GM23338 (cell line): ENCODE results near the gene LTB4R. TPM values are rescaled to one million over a fixed set of nuclear protein-coding genes. Genes with fewer than 3 reads are reported as not detected.

Experiments
- ATAC-seq: fragments of 200-7000 bp; cut with Tn5 transposase; 3 replicates; pipeline ENCODE4 v1.9.1; 2020
- DNase-seq: peaks from one replicate; pipeline ENCODE4 v3.0.0-alpha.2; 2015; ENCODE audit warnings: low spot score
- H2AFZ ChIP-seq: fragments of 200-600 bp; sonication (generic); 2 replicates; pipeline ENCODE4 v1.8.0; 2016; ENCODE audit warnings: antibody characterized with exemption, mild to moderate bottlenecking, moderate library complexity
- H3F3A ChIP-seq: fragments of 200-600 bp; sonication (generic); replicated peaks from 2 replicates; pipeline ENCODE4 v1.8.0; 2017; ENCODE audit warnings: antibody characterized with exemption, mixed run types, low read depth
- H3K27ac ChIP-seq: fragments of 200-600 bp; sonication (generic); 2 replicates; pipeline ENCODE4 v1.6.1; 2016; ENCODE audit warnings: low read depth
- H3K27me3 ChIP-seq: fragments of 200-600 bp; sonication (generic); 2 replicates; pipeline ENCODE4 v1.8.0; 2016; ENCODE audit warnings: mild to moderate bottlenecking, mixed run types, moderate library complexity; ENCODE audit not compliant: insufficient read depth
- H3K36me3 ChIP-seq: fragments of 200-600 bp; sonication (generic); 2 replicates; pipeline ENCODE4 v1.8.0; 2016; ENCODE audit warnings: mild to moderate bottlenecking; ENCODE audit not compliant: insufficient read depth
- H3K4me1 ChIP-seq: fragments of 200-600 bp; sonication (generic); 2 replicates; pipeline ENCODE4 v1.8.0; 2016; ENCODE audit warnings: mild to moderate bottlenecking, moderate library complexity; ENCODE audit not compliant: insufficient read depth
- H3K4me2 ChIP-seq: fragments of 200-600 bp; sonication (generic); 2 replicates; pipeline ENCODE4 v1.7.1; 2017; ENCODE audit warnings: mixed run types
- H3K4me3 ChIP-seq: fragments of 200-600 bp; sonication (generic); 2 replicates; pipeline ENCODE4 v1.6.1; 2016; ENCODE audit warnings: mixed run types
- H3K79me2 ChIP-seq: fragments of 200-600 bp; sonication (generic); replicated peaks from 2 replicates; pipeline ENCODE4 v1.8.0; 2017; ENCODE audit warnings: mild to moderate bottlenecking; ENCODE audit not compliant: insufficient read depth
- H3K9me2 ChIP-seq: fragments of 200-600 bp; sonication (generic); 2 replicates; pipeline ENCODE4 v1.8.0; 2017; ENCODE audit not compliant: insufficient read depth
- H4K20me1 ChIP-seq: fragments of 200-600 bp; sonication (generic); replicated peaks from 2 replicates; pipeline ENCODE4 v1.8.0; 2017; ENCODE audit warnings: mild to moderate bottlenecking; ENCODE audit not compliant: insufficient read depth
- H3K27ac Mint-ChIP-seq: 2 replicates; pipeline ENCODE4 v1.8.0; 2020; ENCODE audit warnings: inconsistent platforms, mild to moderate bottlenecking, moderate library complexity, mixed read lengths
- H3K27me3 Mint-ChIP-seq: 3 replicates; pipeline ENCODE4 v1.8.0; 2022; ENCODE audit warnings: low read depth, mild to moderate bottlenecking, moderate library complexity, mixed read lengths, inconsistent platforms; ENCODE audit not compliant: insufficient read depth, poor library complexity
- H3K36me3 Mint-ChIP-seq: 3 replicates; pipeline ENCODE4 v1.8.0; 2021; ENCODE audit warnings: low read depth, mild to moderate bottlenecking, inconsistent platforms, moderate library complexity, mixed read lengths
- H3K4me1 Mint-ChIP-seq: 3 replicates; pipeline ENCODE4 v1.8.0; 2020; ENCODE audit warnings: mild to moderate bottlenecking, inconsistent platforms, mixed read lengths
- H3K4me3 Mint-ChIP-seq: 3 replicates; pipeline ENCODE4 v1.8.0; 2021; ENCODE audit warnings: moderate library complexity, mild to moderate bottlenecking, inconsistent platforms, mixed read lengths
- H3K9me3 Mint-ChIP-seq: 3 replicates; pipeline ENCODE4 v1.8.0; 2020; ENCODE audit warnings: moderate library complexity, mild to moderate bottlenecking, inconsistent platforms, mixed read lengths
- CREB1 ChIP-seq: fragments of 250-450 bp; sonication (Bioruptor Pico); IDR thresholded peaks from 2 replicates; pipeline ENCODE4 v1.5.0; 2020; ENCODE audit warnings: low read depth, mild to moderate bottlenecking, moderate library complexity
- ETS1 ChIP-seq: IDR thresholded peaks from 2 replicates; pipeline ENCODE4 v1.6.1; 2016; ENCODE audit warnings: antibody characterized with exemption
- EZH2 ChIP-seq: fragments of 200-600 bp; sonication (generic); IDR thresholded peaks from one replicate; pipeline ENCODE4 v1.8.0; 2017; ENCODE audit warnings: antibody characterized with exemption, mild to moderate bottlenecking, low read depth; ENCODE audit not compliant: unreplicated experiment
- EZH2phosphoT487 ChIP-seq: fragments of 200-600 bp; sonication (generic); IDR thresholded peaks from one replicate; pipeline ENCODE4 v1.8.1; 2018; ENCODE audit warnings: antibody characterized with exemption; ENCODE audit not compliant: unreplicated experiment
- JUNB ChIP-seq: IDR thresholded peaks from one replicate; pipeline ENCODE4 v1.6.1; 2016; ENCODE audit warnings: antibody characterized with exemption; ENCODE audit not compliant: unreplicated experiment
- NANOG ChIP-seq: IDR thresholded peaks from 2 replicates; pipeline ENCODE4 v1.6.1; 2016; ENCODE audit warnings: antibody characterized with exemption, borderline replicate concordance
- POLR2AphosphoS5 ChIP-seq: IDR thresholded peaks from 2 replicates; pipeline ENCODE4 v1.6.1; 2016; ENCODE audit warnings: antibody characterized with exemption, low read depth
- STAT1 ChIP-seq: IDR thresholded peaks from one replicate; pipeline ENCODE4 v1.6.1; 2016; ENCODE audit warnings: antibody characterized with exemption; ENCODE audit not compliant: unreplicated experiment
- ZNF114 ChIP-seq: fragments of 250-450 bp; sonication (Bioruptor Pico); IDR thresholded peaks from 2 replicates; pipeline ENCODE4 v1.5.0; 2020; ENCODE audit warnings: mild to moderate bottlenecking, moderate library complexity
- ZNF331 ChIP-seq: fragments of 250-450 bp; sonication (Bioruptor Pico); IDR thresholded peaks from 2 replicates; pipeline ENCODE4 v1.5.0; 2020; ENCODE audit warnings: low read depth, mild to moderate bottlenecking, moderate library complexity
- polyA plus RNA-seq: library from polyadenylated mRNA; unstranded; fragments of >200 nt; fragmentation: Nextera tagmentation; extraction: Ambion mirVana; gene quantifications from 2 replicates; pipeline ENCODE4 v1.2.1, GENCODE V29; 2016
- total RNA-seq: library from RNA; depleted of rRNA; stranded (reverse); fragments of >200 nt; shearing (Covaris generic); gene quantifications from 2 replicates; pipeline ENCODE4 v1.2.3, GENCODE V29; 2014
- TF ChIP-seq, protein P1 (sequence below): fragments of 250-450 bp; sonication (Bioruptor Pico); IDR thresholded peaks from 2 replicates; pipeline ENCODE4 v1.5.0; 2020; ENCODE audit warnings: mild to moderate bottlenecking, moderate library complexity
- TF ChIP-seq, protein P2 (sequence below), 2 experiments: fragments of 200-600 bp in 1 of 2; sonication (generic) in 1 of 2; conservative IDR thresholded peaks; 2 replicates each; pipeline versions ENCODE4 v1.5.1 to v1.6.1; 2016 to 2017; ENCODE audit warnings: antibody characterized with exemption in 2 of 2, low read depth in 2 of 2, mild to moderate bottlenecking in 2 of 2, moderate library complexity in 1 of 2

The LTB4R gene
- total and polyA plus RNA-seq, 2 experiments from 2014 or later, result 2.1 to 4.7 TPM

GRCh38 chr14:24274101-24274543 lies 37.2 kb upstream of the LTB4R start:
- H4K20me1 ChIP-seq, result no peaks in the 10 kb centered on the region; the same call in 1 of the 2 replicates
- Mint-ChIP-seq H3K4me1 (peaks cover 22% of the 10 kb centered on the region), H3K27ac (peak overlapping the region; percentile 39), H3K36me3 (no peaks in the 10 kb centered on the region; the same call in 2 of the 3 replicates), H3K27me3 (peaks cover 8% of the 10 kb centered on the region), H3K4me3 (no peak overlapping the region), H3K9me3 (no peaks in the 10 kb centered on the region; the same call in 2 of the 3 replicates)
- no peaks in the 10 kb centered on the region for H3K27me3 ChIP-seq
- no peak overlapping the region for H3K4me3 ChIP-seq
- no peak overlapping the region for H2AFZ ChIP-seq
- H3K9me2 ChIP-seq, result no peaks in the 10 kb centered on the region
- no peak overlapping the region; the same call in 1 of the 2 replicates for H3K27ac ChIP-seq
- peaks cover 11% of the 10 kb centered on the region; the same call in 1 of the 2 replicates for H3F3A ChIP-seq
- ATAC-seq (no peak), DNase-seq (peak; percentile 21)
- TF ChIP-seq STAT1, result no peak
- TF ChIP-seq EZH2, result no peak
- TF ChIP-seq NANOG, result no peak
- H3K36me3 ChIP-seq, result no peaks in the 10 kb centered on the region
- H3K4me2 ChIP-seq, result no peak overlapping the region
- H3K79me2 ChIP-seq, result no peaks in the 10 kb centered on the region; the same call in 1 of the 2 replicates
- peaks cover 16% of the 10 kb centered on the region for H3K4me1 ChIP-seq

DNA sequence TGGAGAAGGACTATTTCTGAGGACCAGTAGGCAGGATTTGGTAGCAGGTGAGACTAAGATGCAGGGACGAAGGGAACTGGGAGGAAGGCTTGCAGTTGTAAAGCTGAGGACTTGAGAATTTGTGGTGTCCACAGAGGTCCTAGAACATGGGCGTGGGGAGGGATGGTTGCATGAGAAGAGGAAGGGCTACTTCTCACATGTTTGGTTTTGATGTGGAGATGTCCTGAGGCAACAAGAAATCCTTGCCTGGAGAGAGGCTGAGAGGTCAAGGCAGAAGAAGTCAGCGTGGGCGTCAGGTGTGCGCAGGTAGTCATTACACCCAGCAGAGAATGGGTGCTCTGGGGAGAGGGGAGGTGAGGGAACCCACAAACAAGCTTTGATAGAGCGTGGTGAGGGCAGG lies 34.2 kb upstream of the LTB4R start:
- Histone ChIP-seq H4K20me1 (no peaks in the 10 kb centered on the region; the same call in 1 of the 2 replicates), H3F3A (peaks cover 5% of the 10 kb centered on the region; the same call in 1 of the 2 replicates), H3K4me1 (peaks cover 7% of the 10 kb centered on the region), H2AFZ (no peak overlapping the region), H3K27me3 (no peaks in the 10 kb centered on the region), H3K36me3 (no peaks in the 10 kb centered on the region), H3K27ac (no peak overlapping the region), H3K79me2 (no peaks in the 10 kb centered on the region; the same call in 1 of the 2 replicates), H3K9me2 (no peaks in the 10 kb centered on the region), H3K4me2 (no peak overlapping the region), H3K4me3 (no peak overlapping the region)
- Mint-ChIP-seq H3K27me3 (peaks cover 10% of the 10 kb centered on the region), H3K36me3 (no peaks in the 10 kb centered on the region; the same call in 2 of the 3 replicates), H3K9me3 (no peaks in the 10 kb centered on the region), H3K4me1 (peaks cover 16% of the 10 kb centered on the region), H3K4me3 (no peak overlapping the region), H3K27ac (no peak overlapping the region)
- no peak for DNase-seq
- no peak for ATAC-seq
- no peak for TF ChIP-seq STAT1
- no peak for TF ChIP-seq ZNF114
- TF ChIP-seq, protein P1, sequence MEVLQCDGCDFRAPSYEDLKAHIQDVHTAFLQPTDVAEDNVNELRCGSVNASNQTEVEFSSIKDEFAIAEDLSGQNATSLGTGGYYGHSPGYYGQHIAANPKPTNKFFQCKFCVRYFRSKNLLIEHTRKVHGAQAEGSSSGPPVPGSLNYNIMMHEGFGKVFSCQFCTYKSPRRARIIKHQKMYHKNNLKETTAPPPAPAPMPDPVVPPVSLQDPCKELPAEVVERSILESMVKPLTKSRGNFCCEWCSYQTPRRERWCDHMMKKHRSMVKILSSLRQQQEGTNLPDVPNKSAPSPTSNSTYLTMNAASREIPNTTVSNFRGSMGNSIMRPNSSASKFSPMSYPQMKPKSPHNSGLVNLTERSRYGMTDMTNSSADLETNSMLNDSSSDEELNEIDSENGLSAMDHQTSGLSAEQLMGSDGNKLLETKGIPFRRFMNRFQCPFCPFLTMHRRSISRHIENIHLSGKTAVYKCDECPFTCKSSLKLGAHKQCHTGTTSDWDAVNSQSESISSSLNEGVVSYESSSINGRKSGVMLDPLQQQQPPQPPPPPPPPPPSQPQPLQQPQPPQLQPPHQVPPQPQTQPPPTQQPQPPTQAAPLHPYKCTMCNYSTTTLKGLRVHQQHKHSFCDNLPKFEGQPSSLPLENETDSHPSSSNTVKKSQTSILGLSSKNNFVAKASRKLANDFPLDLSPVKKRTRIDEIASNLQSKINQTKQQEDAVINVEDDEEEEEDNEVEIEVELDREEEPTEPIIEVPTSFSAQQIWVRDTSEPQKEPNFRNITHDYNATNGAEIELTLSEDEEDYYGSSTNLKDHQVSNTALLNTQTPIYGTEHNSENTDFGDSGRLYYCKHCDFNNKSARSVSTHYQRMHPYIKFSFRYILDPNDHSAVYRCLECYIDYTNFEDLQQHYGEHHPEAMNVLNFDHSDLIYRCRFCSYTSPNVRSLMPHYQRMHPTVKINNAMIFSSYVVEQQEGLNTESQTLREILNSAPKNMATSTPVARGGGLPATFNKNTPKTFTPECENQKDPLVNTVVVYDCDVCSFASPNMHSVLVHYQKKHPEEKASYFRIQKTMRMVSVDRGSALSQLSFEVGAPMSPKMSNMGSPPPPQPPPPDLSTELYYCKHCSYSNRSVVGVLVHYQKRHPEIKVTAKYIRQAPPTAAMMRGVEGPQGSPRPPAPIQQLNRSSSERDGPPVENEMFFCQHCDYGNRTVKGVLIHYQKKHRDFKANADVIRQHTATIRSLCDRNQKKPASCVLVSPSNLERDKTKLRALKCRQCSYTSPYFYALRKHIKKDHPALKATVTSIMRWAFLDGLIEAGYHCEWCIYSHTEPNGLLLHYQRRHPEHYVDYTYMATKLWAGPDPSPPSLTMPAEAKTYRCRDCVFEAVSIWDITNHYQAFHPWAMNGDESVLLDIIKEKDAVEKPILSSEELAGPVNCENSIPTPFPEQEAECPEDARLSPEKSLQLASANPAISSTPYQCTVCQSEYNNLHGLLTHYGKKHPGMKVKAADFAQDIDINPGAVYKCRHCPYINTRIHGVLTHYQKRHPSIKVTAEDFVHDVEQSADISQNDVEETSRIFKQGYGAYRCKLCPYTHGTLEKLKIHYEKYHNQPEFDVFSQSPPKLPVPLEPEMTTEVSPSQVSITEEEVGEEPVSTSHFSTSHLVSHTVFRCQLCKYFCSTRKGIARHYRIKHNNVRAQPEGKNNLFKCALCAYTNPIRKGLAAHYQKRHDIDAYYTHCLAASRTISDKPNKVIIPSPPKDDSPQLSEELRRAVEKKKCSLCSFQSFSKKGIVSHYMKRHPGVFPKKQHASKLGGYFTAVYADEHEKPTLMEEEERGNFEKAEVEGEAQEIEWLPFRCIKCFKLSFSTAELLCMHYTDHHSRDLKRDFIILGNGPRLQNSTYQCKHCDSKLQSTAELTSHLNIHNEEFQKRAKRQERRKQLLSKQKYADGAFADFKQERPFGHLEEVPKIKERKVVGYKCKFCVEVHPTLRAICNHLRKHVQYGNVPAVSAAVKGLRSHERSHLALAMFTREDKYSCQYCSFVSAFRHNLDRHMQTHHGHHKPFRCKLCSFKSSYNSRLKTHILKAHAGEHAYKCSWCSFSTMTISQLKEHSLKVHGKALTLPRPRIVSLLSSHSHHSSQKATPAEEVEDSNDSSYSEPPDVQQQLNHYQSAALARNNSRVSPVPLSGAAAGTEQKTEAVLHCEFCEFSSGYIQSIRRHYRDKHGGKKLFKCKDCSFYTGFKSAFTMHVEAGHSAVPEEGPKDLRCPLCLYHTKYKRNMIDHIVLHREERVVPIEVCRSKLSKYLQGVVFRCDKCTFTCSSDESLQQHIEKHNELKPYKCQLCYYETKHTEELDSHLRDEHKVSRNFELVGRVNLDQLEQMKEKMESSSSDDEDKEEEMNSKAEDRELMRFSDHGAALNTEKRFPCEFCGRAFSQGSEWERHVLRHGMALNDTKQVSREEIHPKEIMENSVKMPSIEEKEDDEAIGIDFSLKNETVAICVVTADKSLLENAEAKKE (CRISPR knock-in tag), result no peak
- no peak for TF ChIP-seq ZNF331 (CRISPR knock-in tag)
- no peak for TF ChIP-seq JUNB
- TF ChIP-seq ETS1, result no peak
- TF ChIP-seq CREB1 (CRISPR knock-in tag), result no peak
- TF ChIP-seq EZH2phosphoT487, result no peak
- TF ChIP-seq, protein P2, sequence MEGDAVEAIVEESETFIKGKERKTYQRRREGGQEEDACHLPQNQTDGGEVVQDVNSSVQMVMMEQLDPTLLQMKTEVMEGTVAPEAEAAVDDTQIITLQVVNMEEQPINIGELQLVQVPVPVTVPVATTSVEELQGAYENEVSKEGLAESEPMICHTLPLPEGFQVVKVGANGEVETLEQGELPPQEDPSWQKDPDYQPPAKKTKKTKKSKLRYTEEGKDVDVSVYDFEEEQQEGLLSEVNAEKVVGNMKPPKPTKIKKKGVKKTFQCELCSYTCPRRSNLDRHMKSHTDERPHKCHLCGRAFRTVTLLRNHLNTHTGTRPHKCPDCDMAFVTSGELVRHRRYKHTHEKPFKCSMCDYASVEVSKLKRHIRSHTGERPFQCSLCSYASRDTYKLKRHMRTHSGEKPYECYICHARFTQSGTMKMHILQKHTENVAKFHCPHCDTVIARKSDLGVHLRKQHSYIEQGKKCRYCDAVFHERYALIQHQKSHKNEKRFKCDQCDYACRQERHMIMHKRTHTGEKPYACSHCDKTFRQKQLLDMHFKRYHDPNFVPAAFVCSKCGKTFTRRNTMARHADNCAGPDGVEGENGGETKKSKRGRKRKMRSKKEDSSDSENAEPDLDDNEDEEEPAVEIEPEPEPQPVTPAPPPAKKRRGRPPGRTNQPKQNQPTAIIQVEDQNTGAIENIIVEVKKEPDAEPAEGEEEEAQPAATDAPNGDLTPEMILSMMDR (conservative IDR thresholded peaks at IDR 0.05; ENCODE audit: low read depth in 2 of 2), result no peak
- no peak for TF ChIP-seq POLR2AphosphoS5
- no peak for TF ChIP-seq EZH2
